ENCODE results near the gene LGI1. TPM values are rescaled to one million over a fixed set of nuclear protein-coding genes. Genes with fewer than 3 reads are reported as not detected.

Gene LGI1
- total and polyA plus RNA-seq, 5 donors from 2014 or later: not detected

GRCh38 chr10:93812659-93813338, 55.1 kb downstream of the LGI1 start:
- Mint-ChIP-seq H3K36me3 (no peaks in the 10 kb centered on the region), H3K4me3 (no peak overlapping the region), H3K27me3 (peaks cover 26% of the 10 kb centered on the region), H3K9me3 (no peaks in the 10 kb centered on the region), H3K4me1 (peaks cover 0 to 7% (median 0%) of the 10 kb centered on the region in 4 donors), H3K27ac (no peak overlapping the region)
- no peak overlapping the region for H3K4me3 ChIP-seq (ENCODE audit: low read depth, low read length)
- no peak for DNase-seq
- peaks cover 15% of the 10 kb centered on the region for H3K27me3 ChIP-seq (ENCODE audit: control insufficient read depth, insufficient read depth, low read length)
- ATAC-seq (ENCODE audit: low read depth in 2 of 2): no peak
- no peaks in the 10 kb centered on the region for H3K36me3 ChIP-seq (ENCODE audit: control insufficient read depth, insufficient read depth, low read length)
- no peak overlapping the region for H3K27ac ChIP-seq (ENCODE audit: insufficient read depth, low read length, poor library complexity, severe bottlenecking)
- H3K4me1 ChIP-seq (ENCODE audit: control insufficient read depth, insufficient read depth, low read length, poor library complexity, severe bottlenecking): no peaks in the 10 kb centered on the region
- no peaks in the 10 kb centered on the region for H3K9me3 ChIP-seq (ENCODE audit: control insufficient read depth in 2 of 2, low read length in 2 of 2)

- H3K9me3 Mint-ChIP-seq: no peaks in the 10 kb centered on the region
- no peaks in the 10 kb centered on the region for H3K9me3 ChIP-seq (ENCODE audit: control insufficient read depth in 2 of 2, low read length in 2 of 2)
- DNase-seq: peak in 2 of 3 donors; percentile 22 to 46
- H3K27me3 Mint-ChIP-seq: peaks cover 21% of the 10 kb centered on the region
- no peaks in the 10 kb centered on the region for H3K36me3 Mint-ChIP-seq
- H3K4me1 Mint-ChIP-seq: peaks cover 0 to 7% (median 0%) of the 10 kb centered on the region in 4 donors
- H3K4me3 ChIP-seq (ENCODE audit: low read depth, low read length): no peak overlapping the region
- H3K27ac ChIP-seq (ENCODE audit: insufficient read depth, low read length, poor library complexity, severe bottlenecking): no peak overlapping the region
- H3K27me3 ChIP-seq (ENCODE audit: control insufficient read depth, insufficient read depth, low read length): peaks cover 17% of the 10 kb centered on the region
- ATAC-seq (ENCODE audit: low read depth in 2 of 2): peak in 1 of 2 donors; percentile 34
- H3K36me3 ChIP-seq (ENCODE audit: control insufficient read depth, insufficient read depth, low read length): no peaks in the 10 kb centered on the region
- H3K4me1 ChIP-seq (ENCODE audit: control insufficient read depth, insufficient read depth, low read length, poor library complexity, severe bottlenecking): no peaks in the 10 kb centered on the region
- H3K4me3 Mint-ChIP-seq: no peak overlapping the region
- H3K27ac Mint-ChIP-seq: no peak overlapping the region
Observed at GRCh38 chr10:93813507-93814465, 56.0 kb downstream of the LGI1 start.

GRCh38 chr10:93815304-93816096, 57.8 kb downstream of the LGI1 start:
- H3K27ac Mint-ChIP-seq: no peak overlapping the region
- ATAC-seq (ENCODE audit: low read depth in 2 of 2) (no peak), DNase-seq (no peak)
- peaks cover 0 to 7% (median 0%) of the 10 kb centered on the region in 4 donors for H3K4me1 Mint-ChIP-seq
- H3K27ac ChIP-seq (ENCODE audit: insufficient read depth, low read length, poor library complexity, severe bottlenecking): no peak overlapping the region
- no peak overlapping the region for H3K4me3 ChIP-seq (ENCODE audit: low read depth, low read length)
- H3K9me3 Mint-ChIP-seq: no peaks in the 10 kb centered on the region
- no peaks in the 10 kb centered on the region for H3K36me3 Mint-ChIP-seq
- H3K27me3 Mint-ChIP-seq: peaks cover 21% of the 10 kb centered on the region
- peak overlapping the region in 1 of 4 donors; percentile 89 for H3K4me3 Mint-ChIP-seq
- peaks cover 22% of the 10 kb centered on the region for H3K27me3 ChIP-seq (ENCODE audit: control insufficient read depth, insufficient read depth, low read length)
- no peaks in the 10 kb centered on the region for H3K4me1 ChIP-seq (ENCODE audit: control insufficient read depth, insufficient read depth, low read length, poor library complexity, severe bottlenecking)
- H3K9me3 ChIP-seq (ENCODE audit: control insufficient read depth in 2 of 2, low read length in 2 of 2): no peaks in the 10 kb centered on the region
- no peaks in the 10 kb centered on the region for H3K36me3 ChIP-seq (ENCODE audit: control insufficient read depth, insufficient read depth, low read length)

DNA sequence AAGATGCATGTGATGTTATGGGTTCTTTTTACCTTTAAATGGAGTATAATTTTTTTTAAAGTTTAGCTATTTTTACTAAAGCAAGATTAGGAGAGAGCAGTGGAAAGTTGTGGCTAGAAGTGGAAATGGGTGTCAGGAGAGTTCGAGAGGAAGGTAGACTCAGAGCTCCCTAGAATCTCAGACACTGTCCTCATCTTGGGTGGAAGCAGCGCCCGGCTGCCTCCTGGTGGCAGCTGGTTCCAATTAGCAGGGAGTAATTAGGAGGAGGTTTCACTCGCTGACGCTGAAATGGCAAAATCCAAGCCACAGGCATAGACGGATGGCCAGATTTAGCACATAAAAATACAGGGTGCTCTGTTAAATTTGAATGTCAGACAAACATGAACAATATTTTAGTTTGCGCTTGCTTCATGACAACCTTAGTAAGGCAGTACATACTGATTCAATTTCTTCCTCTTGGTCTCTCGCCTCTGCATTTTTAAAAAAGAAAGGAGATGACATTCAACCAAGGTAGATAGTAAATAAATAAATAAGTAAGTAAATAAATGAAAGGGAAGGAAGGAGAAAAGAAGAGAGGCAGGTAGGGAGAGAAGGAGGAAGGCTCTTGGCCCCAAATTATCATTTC, 58.5 kb downstream of the LGI1 start:
- H3K4me3 Mint-ChIP-seq: no peak overlapping the region
- Histone ChIP-seq H3K4me3 (ENCODE audit: low read depth, low read length) (no peak overlapping the region), H3K27ac (ENCODE audit: insufficient read depth, low read length, poor library complexity, severe bottlenecking) (no peak overlapping the region), H3K4me1 (ENCODE audit: control insufficient read depth, insufficient read depth, low read length, poor library complexity, severe bottlenecking) (no peaks in the 10 kb centered on the region), H3K36me3 (ENCODE audit: control insufficient read depth, insufficient read depth, low read length) (no peaks in the 10 kb centered on the region), H3K27me3 (ENCODE audit: control insufficient read depth, insufficient read depth, low read length) (peaks cover 22% of the 10 kb centered on the region), H3K9me3 (ENCODE audit: control insufficient read depth in 2 of 2, low read length in 2 of 2) (no peaks in the 10 kb centered on the region)
- no peak overlapping the region for H3K27ac Mint-ChIP-seq
- no peaks in the 10 kb centered on the region for H3K9me3 Mint-ChIP-seq
- H3K36me3 Mint-ChIP-seq: no peaks in the 10 kb centered on the region
- peak in 1 of 2 donors; percentile 47 for ATAC-seq (ENCODE audit: low read depth in 2 of 2)
- H3K4me1 Mint-ChIP-seq: peaks cover 0 to 7% (median 0%) of the 10 kb centered on the region in 4 donors
- H3K27me3 Mint-ChIP-seq: peaks cover 21% of the 10 kb centered on the region
- DNase-seq: peak in 1 of 3 donors; percentile 29

GRCh38 chr10:93818086-93818485, 60.4 kb downstream of the LGI1 start:
- Mint-ChIP-seq H3K9me3 (no peaks in the 10 kb centered on the region), H3K27me3 (peaks cover 25% of the 10 kb centered on the region)
- no peak for ATAC-seq (ENCODE audit: low read depth in 2 of 2)

GRCh38 chr10:93819520-93819919, 61.8 kb downstream of the LGI1 start:
- Mint-ChIP-seq H3K27ac (no peak overlapping the region), H3K9me3 (peaks cover 0 to 2% (median 0%) of the 10 kb centered on the region in 7 donors), H3K4me3 (no peak overlapping the region), H3K27me3 (peaks cover 27% of the 10 kb centered on the region), H3K4me1 (peaks cover 0 to 7% (median 0%) of the 10 kb centered on the region in 4 donors), H3K36me3 (no peaks in the 10 kb centered on the region)
- H3K36me3 ChIP-seq (ENCODE audit: control insufficient read depth, insufficient read depth, low read length): no peaks in the 10 kb centered on the region
- H3K27ac ChIP-seq (ENCODE audit: insufficient read depth, low read length, poor library complexity, severe bottlenecking): no peak overlapping the region
- H3K27me3 ChIP-seq (ENCODE audit: control insufficient read depth, insufficient read depth, low read length): peaks cover 16% of the 10 kb centered on the region
- H3K4me1 ChIP-seq (ENCODE audit: control insufficient read depth, insufficient read depth, low read length, poor library complexity, severe bottlenecking): no peaks in the 10 kb centered on the region
- no peak for ATAC-seq (ENCODE audit: low read depth in 2 of 2)
- no peak overlapping the region for H3K4me3 ChIP-seq (ENCODE audit: low read depth, low read length)
- no peak for DNase-seq
- H3K9me3 ChIP-seq (ENCODE audit: control insufficient read depth in 2 of 2, low read length in 2 of 2): no peaks in the 10 kb centered on the region

More at GRCh38 chr10:93818086-93818485, 60.4 kb downstream of the LGI1 start:
- no peak overlapping the region for H3K4me3 ChIP-seq (ENCODE audit: low read depth, low read length)
- no peaks in the 10 kb centered on the region for H3K9me3 ChIP-seq (ENCODE audit: control insufficient read depth in 2 of 2, low read length in 2 of 2)
- H3K4me1 ChIP-seq (ENCODE audit: control insufficient read depth, insufficient read depth, low read length, poor library complexity, severe bottlenecking): no peaks in the 10 kb centered on the region
- no peak for DNase-seq
- Mint-ChIP-seq H3K36me3 (no peaks in the 10 kb centered on the region), H3K4me1 (peaks cover 0 to 7% (median 0%) of the 10 kb centered on the region in 4 donors), H3K27ac (no peak overlapping the region), H3K4me3 (no peak overlapping the region)
- peaks cover 22% of the 10 kb centered on the region for H3K27me3 ChIP-seq (ENCODE audit: control insufficient read depth, insufficient read depth, low read length)
- H3K36me3 ChIP-seq (ENCODE audit: control insufficient read depth, insufficient read depth, low read length): no peaks in the 10 kb centered on the region
- no peak overlapping the region for H3K27ac ChIP-seq (ENCODE audit: insufficient read depth, low read length, poor library complexity, severe bottlenecking)

- Mint-ChIP-seq H3K4me3 (no peak overlapping the region), H3K27ac (no peak overlapping the region), H3K9me3 (peaks cover 0 to 2% (median 0%) of the 10 kb centered on the region in 7 donors), H3K27me3 (peaks cover 26% of the 10 kb centered on the region), H3K36me3 (no peaks in the 10 kb centered on the region), H3K4me1 (peaks cover 0 to 7% (median 0%) of the 10 kb centered on the region in 4 donors)
- DNase-seq: no peak
- ATAC-seq (ENCODE audit: low read depth in 2 of 2): no peak
- Histone ChIP-seq H3K27me3 (ENCODE audit: control insufficient read depth, insufficient read depth, low read length) (peaks cover 14% of the 10 kb centered on the region), H3K9me3 (ENCODE audit: control insufficient read depth in 2 of 2, low read length in 2 of 2) (no peaks in the 10 kb centered on the region), H3K36me3 (ENCODE audit: control insufficient read depth, insufficient read depth, low read length) (no peaks in the 10 kb centered on the region), H3K4me3 (ENCODE audit: low read depth, low read length) (no peak overlapping the region), H3K4me1 (ENCODE audit: control insufficient read depth, insufficient read depth, low read length, poor library complexity, severe bottlenecking) (no peaks in the 10 kb centered on the region), H3K27ac (ENCODE audit: insufficient read depth, low read length, poor library complexity, severe bottlenecking) (no peak overlapping the region)
Observed at GRCh38 chr10:93820434-93820833, 62.7 kb downstream of the LGI1 start.
